ENCODE data around the gene MRPS9.

DNA sequence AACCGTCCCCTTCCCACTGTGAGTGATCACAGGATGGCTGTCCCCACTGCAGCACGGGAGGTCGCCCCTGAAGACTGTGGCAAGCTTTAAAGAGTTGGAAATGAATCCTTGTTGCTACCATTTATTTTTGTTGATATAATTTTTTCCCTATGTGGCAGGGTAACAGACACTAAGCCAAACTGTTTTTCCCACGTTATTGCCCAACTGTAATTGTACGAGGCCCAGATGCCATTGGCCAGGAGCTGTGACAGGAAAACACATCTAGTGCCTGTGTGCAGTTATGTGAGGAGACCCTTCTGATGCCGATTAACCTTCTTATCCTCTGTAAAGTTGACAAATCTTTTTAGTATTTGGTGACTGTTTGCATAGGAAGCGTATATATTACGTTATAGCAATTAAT, 44.2 kb downstream of the MRPS9 start:
- TF ChIP-seq, protein P1, sequence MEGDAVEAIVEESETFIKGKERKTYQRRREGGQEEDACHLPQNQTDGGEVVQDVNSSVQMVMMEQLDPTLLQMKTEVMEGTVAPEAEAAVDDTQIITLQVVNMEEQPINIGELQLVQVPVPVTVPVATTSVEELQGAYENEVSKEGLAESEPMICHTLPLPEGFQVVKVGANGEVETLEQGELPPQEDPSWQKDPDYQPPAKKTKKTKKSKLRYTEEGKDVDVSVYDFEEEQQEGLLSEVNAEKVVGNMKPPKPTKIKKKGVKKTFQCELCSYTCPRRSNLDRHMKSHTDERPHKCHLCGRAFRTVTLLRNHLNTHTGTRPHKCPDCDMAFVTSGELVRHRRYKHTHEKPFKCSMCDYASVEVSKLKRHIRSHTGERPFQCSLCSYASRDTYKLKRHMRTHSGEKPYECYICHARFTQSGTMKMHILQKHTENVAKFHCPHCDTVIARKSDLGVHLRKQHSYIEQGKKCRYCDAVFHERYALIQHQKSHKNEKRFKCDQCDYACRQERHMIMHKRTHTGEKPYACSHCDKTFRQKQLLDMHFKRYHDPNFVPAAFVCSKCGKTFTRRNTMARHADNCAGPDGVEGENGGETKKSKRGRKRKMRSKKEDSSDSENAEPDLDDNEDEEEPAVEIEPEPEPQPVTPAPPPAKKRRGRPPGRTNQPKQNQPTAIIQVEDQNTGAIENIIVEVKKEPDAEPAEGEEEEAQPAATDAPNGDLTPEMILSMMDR (IDR thresholded peaks at IDR 0.05): no peak
- no peak for TF ChIP-seq POLR2A (IDR thresholded peaks at IDR 0.05)
